Activated gamma-delta T cell treated with Interleukin-2 at 50 U/mL for 16 hours (primary cell): ENCODE results near the gene PHC3.
A peak's percentile ranks its signal among the peaks of the same experiment; 100 is the strongest.

ENCODE experiments used
- DNase-seq: peaks from one replicate; pipeline ENCODE4 v3.0.0-alpha.2; 2020

Gene PHC3

GRCh38 chr3:170064108-170064507, 117.4 kb downstream of the PHC3 start:
- no peak for DNase-seq

- DNase-seq: no peak
Observed at GRCh38 chr3:170063691-170064090, 117.8 kb downstream of the PHC3 start.

GRCh38 chr3:170062769-170063168, 118.8 kb downstream of the PHC3 start:
- no peak for DNase-seq

- no peak for DNase-seq
Observed at GRCh38 chr3:170062068-170062467, 119.5 kb downstream of the PHC3 start.

GRCh38 chr3:170059447-170059846, 122.1 kb downstream of the PHC3 start:
- no peak for DNase-seq

DNA sequence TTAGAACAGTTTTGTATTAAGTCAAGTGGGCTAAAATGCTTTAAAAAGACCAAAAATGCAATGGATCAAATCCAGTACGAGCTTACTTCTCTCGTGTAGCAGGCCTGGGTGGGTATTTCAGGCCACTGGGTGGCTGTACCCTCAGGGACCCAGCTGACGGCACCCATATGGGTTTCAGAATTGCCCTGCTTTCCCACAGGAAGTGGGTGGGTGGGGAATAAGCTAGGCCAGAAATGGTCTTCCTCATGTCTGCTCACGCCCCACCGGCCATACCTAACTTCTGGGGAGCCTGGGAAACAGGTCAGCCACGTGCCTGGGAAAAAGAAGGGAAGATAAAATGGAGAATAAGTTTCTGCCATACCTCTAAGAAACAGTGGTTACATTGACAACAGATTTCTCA, 123.4 kb downstream of the PHC3 start:
- DNase-seq: no peak

DNA sequence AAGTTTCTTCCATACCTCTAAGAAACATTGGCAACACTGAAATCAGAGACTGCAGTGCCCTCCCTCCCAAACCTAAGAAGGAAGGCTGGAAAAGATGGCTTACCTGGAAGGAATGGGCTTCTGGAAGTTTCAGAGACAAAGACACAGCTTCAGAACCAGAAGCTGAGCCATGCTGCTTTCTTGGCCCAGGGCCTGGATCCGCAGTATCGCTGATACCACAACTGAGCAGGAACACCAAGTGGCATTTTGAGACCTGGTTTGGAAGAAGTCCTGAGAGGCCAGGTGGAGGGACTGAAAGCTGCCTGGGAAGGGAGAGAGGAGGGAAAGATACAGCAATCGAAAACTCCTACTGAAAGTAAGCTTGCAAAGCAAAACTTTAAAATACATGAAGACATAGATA, 124.0 kb downstream of the PHC3 start:
- DNase-seq: no peak

- DNase-seq: no peak
Observed at GRCh38 chr3:170056710-170057454, 124.7 kb downstream of the PHC3 start.

DNA sequence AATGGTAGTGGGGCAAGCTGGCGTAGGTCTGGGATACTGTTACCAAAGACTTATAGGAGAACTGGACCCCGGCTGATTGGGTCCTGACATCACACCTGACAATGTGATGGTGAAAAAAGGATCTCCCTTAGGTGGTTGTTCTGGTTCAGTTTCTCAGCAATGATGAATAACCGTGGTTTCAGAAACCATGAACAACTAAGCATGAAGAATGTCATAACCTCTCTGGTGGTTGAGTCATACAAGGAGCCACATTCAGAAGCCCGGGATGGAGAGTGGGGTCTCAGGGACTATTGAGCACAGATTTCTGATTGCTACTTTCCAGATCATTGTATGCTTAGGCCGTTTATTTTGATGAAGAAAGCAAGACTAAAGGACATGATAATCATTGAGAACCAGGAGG, 126.3 kb downstream of the PHC3 start:
- DNase-seq: no peak

DNA sequence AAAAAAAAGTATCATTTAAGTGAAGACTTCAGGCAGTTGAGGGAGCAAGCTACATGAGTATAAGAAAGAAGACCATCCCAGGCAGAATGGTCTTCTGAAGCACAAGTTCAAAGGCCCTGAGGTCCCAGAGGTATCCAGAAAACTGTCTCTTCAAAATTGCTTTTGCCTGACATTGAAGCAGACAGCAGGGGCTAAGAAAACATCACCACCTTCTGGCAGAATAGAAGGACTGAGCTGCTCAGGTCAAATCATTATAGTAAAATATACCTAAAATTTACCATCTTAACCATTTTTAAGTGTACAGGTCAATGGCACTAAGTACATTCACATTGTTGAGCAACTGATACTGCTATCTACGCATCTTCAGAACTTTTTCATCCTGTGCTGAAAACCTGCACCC, 127.3 kb downstream of the PHC3 start:
- no peak for DNase-seq

DNA sequence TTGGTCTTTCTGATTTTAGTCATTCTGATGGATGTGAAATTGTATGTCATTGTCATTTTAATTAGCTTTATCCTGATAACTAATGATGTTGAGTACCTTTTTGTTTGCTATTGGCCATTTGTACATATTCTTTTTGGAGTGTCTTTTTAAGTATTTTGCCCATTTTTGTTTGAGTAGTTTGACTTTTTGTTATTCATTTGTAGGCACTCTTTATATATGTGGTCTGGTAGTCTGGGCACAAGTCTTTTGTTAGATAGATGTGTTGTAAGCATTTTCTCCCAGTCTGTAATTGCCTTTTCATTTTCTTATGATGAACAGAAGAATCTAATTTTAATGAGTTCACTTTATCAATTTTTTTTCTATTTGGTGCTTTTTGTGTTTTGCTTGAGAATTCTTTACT, 129.1 kb downstream of the PHC3 start:
- DNase-seq: no peak

DNA sequence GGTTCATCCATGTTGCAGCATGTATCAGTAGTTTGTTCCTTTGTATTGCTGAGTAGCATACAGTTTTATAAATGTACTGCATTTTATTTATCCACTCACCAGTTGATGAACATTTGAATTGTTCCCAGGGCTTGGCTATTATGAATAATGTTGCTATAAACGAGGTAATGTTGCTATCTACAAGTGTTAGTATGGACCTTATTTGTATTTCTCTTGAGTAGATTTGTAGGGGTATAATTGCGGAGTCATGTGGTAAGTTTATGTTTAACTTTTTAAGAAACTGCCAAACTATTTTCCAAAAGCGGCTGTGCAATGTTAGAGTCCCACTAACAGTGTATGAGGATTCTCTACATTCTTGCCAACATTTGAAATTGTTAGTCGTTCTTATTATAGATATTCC, 130.8 kb downstream of the PHC3 start:
- DNase-seq: no peak

DNA sequence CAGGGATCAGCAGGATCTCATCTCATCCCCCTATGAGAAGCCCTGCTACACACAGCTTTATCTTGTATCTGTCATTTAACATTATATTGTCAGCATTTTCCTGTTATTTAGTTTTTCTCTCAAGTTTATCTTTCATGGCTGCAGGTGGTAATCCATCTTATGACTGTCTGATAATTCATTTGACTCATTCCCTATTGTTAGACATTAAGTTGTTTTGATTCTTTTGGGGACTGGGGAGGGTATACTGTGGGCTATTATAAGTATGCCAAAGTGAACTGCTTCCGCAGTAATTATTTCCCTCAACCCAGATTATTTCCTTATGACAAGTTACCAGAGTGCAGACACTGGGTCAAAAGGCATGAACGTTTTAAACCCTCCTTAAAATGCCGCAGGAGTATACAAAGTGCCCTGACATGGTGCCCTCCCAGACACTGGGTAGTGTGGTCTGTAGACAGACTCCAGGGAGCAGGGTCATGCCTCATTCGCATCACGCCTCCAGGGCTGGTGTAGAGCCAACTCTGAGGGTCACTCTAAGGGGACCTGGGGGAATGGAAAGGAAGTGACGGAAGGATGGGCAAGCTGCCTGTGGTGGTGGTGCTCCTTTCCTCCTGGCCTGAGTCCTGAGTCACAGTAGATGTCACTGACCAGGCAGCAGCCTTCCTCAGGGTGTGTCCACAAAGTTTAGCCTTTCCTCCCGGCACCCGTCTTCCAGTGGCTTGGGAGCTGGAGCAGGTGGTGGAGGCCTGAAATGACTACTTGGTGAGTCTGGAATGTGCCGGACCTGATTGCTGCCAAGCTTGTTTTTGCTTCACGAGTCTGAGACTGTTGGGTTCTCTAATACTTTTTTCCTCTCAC, 132.2 kb downstream of the PHC3 start:
- DNase-seq: no peak

DNA sequence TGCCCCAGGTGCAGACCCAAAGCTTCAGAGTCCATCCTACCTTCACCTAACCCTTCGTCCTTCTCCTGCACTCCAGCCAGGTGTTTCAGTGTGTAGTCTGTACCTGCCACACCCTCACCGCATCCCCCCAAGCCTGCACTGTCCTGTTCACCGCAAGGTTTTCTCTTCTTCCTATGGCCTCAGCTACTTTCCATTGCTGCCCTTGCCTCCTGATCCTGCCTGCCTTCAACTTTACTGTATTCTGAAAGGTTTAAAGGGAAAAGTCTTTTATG, 134.5 kb downstream of the PHC3 start:
- DNase-seq: no peak

DNA sequence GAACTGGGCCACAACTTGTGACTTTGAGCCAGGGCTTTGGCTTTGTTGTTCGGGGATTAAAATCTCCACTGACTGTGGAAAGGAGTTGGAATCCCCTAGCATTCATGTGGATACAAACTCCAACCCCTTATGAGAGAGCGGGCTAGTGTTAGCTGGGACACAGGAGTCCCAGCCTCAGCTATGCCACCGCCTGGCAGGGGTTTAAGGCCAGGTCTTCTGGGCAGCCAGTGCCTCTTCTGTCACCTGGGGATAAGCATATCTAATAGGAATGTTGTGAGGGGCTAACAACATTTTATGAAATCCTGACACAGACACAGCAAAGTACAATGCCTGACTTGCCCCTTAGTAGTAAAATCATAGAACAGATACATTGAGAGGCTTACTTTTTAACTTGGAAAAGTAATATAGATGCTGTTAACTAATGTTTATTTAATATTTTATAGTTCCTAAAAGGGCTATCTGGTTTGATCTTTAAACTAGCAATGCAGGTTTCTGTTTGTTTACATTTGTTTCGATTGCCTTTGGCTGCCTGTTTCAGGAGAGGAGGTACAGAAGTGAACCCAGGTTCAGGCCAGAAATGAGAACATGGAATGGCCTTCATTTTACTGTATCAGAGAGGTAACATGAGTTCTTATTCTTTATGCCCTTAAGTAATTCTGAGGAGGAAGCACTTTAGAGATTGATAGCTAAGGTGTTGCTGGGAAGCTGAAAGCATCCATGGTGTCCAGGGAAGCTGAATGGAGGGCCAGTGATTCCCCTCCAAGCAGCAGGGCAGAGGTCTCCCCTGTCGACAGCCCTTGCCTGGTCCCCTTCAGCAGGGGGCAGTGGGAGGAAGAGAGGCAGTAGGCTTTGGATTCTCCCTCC, 135.0 kb downstream of the PHC3 start:
- DNase-seq: no peak

DNA sequence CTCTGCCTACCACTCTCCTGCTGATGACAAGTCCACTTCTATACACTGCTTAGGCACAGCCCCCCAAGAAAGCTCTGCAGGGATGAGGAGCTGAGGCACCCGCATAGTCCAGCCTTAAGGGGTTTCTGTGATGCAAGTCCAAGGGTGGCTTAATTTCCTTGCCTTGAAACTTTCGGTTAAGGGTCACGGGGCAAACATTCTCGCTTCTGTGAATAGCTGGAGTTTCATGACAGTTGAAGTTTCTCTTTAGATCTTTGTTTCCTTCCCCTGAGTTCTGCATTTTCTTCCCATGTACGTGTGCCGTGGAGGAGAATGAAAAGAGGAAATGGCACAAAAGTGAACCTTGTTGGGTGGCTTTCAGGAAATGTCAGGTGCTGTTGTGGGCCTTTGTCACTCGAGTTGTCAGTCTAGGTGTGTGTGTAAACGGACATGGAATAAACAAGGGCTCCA, 136.7 kb downstream of the PHC3 start:
- no peak for DNase-seq

- DNase-seq: no peak
Observed at GRCh38 chr3:170044271-170044670, 137.3 kb downstream of the PHC3 start.

DNA sequence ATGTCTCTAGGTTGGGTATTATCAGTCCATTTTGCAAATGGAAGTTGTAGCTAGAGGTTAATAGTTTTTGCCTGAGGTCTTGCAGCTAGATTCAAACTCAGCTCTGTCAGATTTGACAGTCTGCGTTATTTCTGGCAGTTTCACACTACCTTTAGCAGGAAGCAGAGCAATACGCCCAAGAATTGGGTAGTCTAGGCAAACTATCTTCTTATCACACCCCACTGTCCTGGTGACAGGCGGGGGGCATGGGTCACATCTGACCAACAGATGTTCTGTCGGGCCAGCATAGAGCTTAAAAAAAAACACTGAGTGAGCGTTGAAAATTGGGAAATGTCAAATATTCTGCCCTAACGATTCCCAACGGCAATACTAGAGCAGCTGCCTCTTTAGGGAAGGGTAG, 138.0 kb downstream of the PHC3 start:
- no peak for DNase-seq

GRCh38 chr3:170040418-170040817, 141.1 kb downstream of the PHC3 start:
- DNase-seq: no peak

DNA sequence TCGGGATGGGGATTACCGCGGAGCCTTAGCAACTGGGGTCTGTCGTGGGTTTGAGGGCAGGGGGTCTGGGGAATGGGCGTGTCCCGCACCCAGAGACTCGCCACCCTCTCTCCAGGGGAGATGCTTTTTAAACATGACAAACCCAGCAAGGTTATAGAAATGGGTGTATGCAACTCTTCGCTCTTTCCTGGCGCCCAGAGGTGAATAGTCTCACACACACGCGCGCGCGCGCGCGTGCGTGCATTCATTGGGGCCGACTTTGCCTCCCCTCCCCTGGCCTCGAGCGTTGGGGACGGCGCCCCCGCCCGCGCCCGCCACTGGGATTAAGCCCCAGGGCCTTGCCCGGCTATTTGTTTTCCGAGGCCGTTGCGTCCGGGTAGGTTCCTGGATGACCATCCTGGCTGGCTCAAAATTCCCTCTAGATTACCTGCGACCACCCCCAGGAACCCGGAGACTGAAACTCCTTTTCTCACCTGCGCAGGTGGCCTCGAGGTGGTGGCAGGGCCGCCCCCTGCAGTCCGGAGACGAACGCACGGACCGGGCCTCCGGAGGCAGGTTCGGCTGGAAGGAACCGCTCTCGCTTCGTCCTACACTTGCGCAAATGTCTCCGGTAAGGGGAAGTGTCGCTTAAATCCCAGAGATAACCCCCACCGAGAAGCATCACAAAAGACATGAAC, 143.0 kb downstream of the PHC3 start:
- peak; percentile 19 for DNase-seq
